HG02610 (cell line): ENCODE results near the gene DIAPH2.

ENCODE experiments used
- ATAC-seq: cut with Tn5 transposase; IDR thresholded peaks from one replicate; pipeline ENCODE4 v1.9.1; 2021; ENCODE audit warnings: mild to moderate bottlenecking, moderate library complexity; ENCODE audit not compliant: unreplicated experiment

The DIAPH2 gene

GRCh38 chrX:97446298-97446882, 761.7 kb downstream of the DIAPH2 start:
- no peak for ATAC-seq

DNA sequence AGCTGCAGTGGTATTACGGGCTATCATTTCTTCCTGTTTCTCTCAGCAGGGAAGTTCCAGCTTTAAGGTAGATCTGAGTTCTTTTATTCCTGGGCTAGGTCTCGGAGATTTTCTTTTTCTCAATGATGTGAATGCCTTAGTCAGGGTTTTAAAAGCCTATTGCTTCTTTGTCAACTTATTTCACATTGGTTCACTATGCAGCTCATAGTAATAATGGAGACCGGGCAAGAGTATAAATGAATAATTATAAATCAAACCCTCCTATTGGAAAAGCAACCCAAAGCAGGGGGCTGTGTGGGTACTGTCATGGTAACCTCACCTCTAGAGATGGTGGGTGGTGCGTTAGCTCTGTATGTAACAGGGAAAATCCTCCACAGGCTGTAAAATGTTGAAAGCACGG, 762.7 kb downstream of the DIAPH2 start:
- ATAC-seq: no peak

DNA sequence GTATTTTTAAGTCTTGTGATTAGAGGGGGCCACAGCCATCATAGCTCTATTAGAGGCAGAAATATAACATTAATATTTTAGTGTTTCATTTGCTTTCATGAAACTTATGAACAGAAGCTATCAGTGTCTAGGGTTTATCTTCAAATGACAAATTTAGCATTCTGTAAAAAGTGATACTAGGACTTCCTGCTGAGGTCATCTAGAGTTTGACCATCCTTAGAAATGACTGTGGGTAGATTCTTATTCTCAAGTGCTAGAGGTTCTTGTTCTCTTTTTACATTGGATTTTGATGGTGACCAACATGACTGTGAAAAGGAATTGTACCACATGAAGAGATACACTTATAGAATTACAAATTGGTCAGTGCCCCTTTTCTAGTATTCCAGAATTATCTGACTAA, 767.6 kb downstream of the DIAPH2 start:
- peak; percentile 77 for ATAC-seq

DNA sequence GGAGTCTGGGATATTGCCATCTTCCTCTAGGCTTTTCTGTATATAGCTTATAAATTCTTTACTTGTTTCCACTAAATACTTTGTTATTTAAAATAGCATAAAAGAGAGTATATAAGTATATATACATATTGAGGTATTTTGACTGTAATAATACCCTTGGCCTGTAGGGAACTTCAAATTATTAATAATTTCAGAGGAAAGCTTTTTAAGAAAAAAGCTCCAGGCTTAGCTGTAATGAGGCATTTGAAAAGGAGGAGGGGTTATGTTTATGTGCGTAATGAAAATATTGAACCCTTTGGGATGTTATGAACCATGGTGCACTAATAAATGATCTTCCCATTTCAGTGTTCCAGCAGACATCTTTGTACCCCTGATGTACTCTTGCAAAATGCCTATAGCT, 777.1 kb downstream of the DIAPH2 start:
- no peak for ATAC-seq

DNA sequence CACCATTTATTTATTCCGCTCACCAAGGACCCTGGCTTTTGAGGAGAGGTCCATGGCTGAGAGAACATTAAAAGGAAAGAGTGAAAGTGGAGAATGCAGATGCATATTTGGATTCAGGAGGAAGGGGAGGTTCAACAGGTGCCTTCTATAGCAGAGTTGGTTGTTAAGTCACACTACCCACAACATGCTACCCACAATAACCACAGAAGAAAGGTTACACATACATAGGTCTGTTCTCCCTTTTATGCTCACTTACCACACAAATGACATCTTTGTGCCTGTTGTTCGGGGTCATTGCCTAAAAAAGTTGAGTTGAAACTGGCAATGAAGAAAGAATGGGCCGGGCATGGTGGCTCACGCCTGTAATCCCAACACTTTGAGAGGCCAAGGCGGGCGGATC, 786.4 kb downstream of the DIAPH2 start:
- no peak for ATAC-seq

DNA sequence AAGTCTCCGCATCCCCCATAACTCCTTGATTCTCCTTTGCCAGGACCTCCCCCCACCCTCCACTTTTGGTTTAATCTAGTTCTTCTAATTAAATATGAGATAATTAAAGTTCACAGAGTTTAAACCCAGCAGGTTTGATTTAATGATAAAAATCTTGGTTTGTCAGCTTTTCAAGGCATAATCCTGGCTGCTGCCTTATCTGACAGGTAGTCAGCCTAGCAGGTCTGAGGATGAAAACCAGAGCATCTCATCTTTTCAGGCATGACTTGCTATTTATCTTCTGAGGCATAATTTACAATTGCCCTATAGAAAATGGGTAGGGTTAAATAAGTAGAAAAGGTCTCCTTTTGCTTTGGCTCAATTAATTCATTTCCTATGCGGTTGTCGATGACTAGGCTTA, 790.3 kb downstream of the DIAPH2 start:
- ATAC-seq: no peak

DNA sequence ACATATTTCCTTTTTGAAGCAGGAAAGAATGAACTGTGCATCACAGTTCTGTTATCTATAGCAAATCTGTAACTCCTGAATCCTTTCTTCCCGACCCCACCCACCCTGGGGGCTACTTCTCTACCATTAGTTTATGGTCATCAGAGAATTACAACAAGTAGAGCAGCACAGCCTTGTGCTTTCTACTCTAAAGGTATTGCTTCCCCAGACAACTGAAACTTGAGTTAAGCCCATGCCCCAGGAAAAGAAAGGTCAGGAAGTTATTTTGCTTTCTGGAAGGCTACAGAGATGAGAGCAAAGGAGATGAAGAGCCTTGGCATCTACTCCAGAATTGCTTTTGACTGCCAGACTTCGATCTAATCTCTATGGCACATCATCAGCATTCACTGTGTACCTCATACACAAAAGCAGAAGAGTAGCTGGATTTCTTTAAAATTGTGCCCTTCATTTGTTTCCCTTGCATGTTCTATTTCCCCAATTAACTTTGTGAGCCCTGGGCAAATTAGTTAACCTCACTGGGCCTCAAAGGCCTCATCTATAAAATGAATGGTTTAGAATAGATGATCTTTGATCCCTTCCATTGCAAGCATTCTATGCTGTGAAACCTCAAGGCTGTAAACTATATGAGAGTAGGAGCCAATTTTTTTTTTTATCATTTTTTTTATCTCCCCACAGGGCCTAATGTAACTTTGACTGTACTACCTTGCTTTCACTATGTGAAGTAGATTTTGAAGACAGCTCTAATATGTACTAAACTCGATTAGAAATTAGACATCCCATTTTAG, 794.7 kb downstream of the DIAPH2 start:
- ATAC-seq: no peak

DNA sequence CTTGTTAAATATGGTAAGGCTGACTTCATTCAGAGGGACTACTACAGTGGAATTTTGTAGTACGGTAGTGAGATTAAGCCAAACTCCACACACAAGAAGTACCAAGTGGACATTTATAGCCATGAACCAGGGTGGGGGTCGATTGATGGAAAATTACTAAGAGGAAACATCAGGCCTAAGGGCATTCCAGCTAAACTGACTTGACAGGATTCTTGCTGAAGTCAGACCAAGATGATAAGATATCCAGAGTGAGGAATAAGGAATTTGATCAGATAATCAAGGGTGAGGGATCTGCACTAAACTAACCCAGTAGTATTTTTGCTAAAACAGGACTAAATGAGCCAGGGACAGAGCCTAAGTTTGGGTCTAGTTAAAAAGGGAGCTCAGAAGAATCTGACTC, 796.6 kb downstream of the DIAPH2 start:
- ATAC-seq: no peak

DNA sequence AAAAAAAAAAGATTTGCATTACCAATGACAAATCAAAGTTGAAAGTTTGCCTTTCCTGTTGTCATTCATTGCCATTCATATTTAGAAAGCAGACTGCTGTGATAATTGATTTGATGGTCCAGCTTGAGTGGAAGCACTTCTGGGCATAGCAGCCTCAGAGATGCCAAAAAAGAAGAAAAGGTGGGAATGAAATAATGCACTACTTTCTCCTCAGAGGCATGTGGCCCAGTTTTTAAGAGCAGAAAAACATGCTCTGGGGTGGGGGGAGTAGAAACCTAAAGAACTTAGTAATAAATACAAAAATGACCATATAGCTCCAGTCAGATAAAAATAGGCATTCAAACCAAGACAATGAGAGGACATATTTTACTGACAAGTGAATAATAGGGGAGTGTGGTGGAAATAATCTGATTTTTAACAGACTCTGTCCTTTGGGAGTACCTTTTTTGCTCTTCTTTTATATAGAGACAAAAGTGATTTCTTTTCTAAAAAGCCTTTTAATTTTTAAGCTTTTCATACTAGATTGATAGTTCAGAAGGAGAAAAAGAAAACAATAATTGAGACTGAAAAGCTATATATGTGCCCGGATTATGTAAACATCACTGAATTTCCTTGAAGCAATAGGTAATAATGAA, 798.1 kb downstream of the DIAPH2 start:
- no peak for ATAC-seq

- ATAC-seq: no peak
These were observed 806.0 kb downstream of the DIAPH2 start for GRCh38 chrX:97490656-97491055.

GRCh38 chrX:97494756-97495372, 810.2 kb downstream of the DIAPH2 start:
- ATAC-seq: peak; percentile 99

DNA sequence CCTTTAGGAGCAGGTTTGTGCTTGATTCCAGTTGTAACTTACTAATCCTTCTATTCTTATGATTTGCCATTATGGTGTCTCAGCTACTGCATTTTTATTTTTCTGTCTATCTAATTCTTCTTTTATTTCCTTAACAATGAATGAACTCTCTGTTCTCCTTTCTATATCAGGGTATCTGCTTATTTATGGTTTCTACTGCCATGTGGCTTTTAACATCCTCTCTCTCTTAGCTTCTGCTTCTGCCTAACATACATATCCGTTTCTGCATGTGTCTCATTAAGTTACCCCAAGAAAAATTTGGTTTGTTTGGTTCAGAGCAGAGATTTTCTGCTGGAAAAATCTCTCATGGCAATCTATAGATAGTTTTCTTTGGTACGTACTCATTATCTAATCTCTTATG, 813.5 kb downstream of the DIAPH2 start:
- no peak for ATAC-seq

GRCh38 chrX:97504431-97504830, 819.8 kb downstream of the DIAPH2 start:
- no peak for ATAC-seq

DNA sequence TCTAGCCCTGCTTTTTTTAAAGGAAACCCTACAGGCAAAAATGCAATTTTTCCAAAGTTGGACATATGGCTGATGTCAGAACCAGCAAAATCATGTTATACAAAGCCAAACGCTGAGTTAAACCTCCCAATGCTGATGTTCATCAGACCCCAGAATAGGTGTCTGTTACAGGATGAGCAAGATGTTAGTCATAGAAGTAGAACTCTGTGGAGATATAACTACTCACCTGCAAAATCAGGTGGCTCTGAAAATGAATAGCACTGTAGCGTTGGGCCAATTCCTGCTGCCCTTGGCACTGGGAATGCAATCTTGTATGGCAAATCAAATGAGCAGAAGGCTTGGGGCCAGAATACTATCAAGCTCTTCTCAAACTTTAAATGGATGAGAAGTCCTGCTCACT, 833.1 kb downstream of the DIAPH2 start:
- ATAC-seq: no peak

DNA sequence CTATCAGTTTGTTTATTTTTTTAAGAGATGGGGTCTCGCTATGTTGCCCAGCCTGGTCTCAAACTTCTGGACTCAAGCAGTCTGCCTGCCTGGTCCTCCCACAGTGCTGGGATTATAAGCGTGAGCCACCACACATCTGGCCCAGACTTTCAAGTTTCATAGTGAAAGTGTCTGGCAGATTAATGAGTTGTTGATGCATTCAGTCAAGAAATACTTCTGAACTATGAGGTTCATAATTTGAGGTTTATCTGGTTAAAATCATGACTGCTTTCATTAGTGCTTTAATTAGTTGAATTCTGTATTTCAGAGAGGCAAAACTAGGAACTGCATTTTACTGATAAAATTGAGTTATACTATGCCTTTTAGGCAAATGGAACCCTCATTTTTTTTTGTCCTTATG, 837.7 kb downstream of the DIAPH2 start:
- ATAC-seq: no peak

DNA sequence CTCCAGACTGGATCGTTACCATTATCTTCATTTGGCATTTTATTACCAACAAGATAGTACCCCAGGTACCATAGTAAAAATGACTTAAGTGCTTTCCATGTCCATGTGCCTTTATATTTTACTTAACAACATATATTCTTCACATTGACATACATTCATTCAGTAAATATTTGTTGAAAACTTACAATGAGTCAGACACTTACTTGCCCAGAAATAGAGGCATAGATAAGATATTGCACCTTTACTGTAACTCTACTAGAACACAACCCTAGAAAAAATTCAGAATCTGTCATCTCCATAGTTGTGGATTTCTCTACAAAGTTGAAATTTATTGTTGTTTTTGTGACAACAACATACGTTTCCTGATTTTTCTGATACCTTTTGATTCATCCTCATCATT, 839.7 kb downstream of the DIAPH2 start:
- no peak for ATAC-seq

GRCh38 chrX:97524997-97525396, 840.4 kb downstream of the DIAPH2 start:
- ATAC-seq: no peak

DNA sequence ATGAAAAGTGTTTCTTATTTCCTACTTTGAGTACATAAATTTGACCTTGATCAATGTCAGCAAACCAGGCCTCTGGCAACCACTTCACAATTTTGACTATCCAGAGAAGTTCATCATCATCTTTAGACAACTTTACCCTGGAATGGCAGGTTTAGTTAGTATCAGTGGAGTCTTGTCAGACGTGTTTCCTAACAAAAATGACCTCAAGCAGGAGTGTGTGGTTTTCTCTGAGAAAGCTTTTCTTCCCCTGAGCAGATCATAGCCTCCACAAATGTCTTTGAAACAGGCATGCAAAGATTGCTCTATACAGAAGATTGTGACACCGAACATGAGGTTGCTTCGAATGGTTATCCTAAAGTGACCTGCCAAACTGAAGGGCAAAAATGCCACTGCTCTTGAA, 841.3 kb downstream of the DIAPH2 start:
- ATAC-seq: no peak

- ATAC-seq: no peak
These were observed 843.1 kb downstream of the DIAPH2 start for GRCh38 chrX:97527725-97528124.

DNA sequence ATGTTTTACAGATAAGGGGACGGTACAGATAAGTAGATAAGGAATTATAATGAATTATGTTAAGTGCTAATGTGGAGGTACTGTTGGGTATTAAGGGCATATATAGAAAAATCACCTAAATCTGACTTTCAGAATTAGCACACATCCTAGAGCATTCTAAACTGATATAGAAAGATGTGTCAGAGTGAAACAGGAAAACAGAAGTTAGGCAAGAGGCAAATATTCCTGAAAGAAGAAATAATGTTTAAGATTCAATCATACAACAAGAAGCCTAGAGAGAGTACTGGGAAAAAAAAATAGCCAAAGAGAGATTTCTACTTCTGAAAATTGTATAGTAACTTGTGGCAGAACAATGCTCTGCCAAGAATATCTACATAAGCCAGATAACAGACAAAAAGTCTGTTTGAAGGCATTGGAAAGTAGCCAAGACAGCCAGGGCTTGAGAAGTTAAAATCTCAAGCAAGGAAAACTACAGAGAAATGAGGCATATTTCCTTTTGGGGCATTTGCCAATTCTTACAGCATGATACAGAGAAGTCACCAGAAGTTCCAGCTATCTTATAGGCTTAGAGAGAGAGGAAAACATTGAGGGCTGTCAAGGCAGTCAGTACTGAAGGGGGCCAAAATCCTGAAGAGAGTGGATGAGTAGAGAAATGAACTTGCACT, 845.0 kb downstream of the DIAPH2 start:
- ATAC-seq: no peak

DNA sequence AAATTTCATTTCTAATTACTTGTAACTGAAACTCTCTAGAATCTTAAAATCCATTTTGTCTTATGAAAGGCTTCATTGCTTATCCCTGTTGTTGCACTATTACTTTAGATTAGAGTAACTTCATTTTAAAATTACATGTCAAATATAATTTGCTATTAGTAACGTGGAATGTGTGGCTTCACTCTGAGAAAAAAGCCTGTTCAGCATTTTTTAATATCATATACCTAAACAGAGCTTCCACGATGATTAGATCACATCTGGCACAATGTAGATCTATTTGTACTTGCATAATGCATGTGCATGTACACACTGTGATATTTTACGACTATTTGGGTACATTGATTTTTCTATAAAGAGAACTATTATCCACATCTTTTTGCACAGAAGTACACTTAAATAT, 847.2 kb downstream of the DIAPH2 start:
- no peak for ATAC-seq
